ENCODE measurements around the gene KCNK18.
A peak's percentile ranks its signal among the peaks of the same experiment; 100 is the strongest.

GRCh38 chr10:117174439-117175214 is 22.7 kb upstream of the KCNK18 start:
- TF ChIP-seq CTCF (IDR thresholded peaks at IDR 0.05; ENCODE audit: extremely low read depth in 1 of 2, insufficient read depth in 1 of 2, low read depth in 1 of 2, low read length in 2 of 2) (peak; percentile 83 to 88), POLR2A (IDR thresholded peaks at IDR 0.05; ENCODE audit: low read depth, low read length) (no peak), EZH2 (IDR thresholded peaks at IDR 0.05; ENCODE audit: borderline replicate concordance, low read depth, low read length, severe bottlenecking) (no peak)
